ENCODE data around the gene MAGIX.

The MAGIX gene

DNA sequence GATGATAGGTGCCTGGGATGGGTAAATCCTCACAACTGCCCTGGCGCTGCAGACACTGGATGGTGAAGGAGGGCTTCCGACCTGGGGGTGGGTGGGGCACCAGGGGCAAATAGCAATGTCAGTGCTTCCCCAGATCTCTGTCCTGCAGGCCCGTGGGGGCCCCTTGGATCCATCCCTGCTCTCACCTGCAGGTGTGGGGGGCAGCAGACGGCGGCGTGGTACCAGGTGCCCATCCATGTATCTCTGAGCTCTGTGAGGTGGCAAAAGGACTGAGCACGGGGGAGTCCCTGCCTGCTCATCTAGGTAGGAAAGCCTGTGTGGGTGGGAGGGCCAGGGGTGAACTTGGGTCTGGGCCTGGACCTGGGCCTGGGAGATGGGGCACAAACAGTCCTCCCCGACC is 44.0 kb downstream of the MAGIX start:
- no peak for DNase-seq (ENCODE audit: low spot score)

DNA sequence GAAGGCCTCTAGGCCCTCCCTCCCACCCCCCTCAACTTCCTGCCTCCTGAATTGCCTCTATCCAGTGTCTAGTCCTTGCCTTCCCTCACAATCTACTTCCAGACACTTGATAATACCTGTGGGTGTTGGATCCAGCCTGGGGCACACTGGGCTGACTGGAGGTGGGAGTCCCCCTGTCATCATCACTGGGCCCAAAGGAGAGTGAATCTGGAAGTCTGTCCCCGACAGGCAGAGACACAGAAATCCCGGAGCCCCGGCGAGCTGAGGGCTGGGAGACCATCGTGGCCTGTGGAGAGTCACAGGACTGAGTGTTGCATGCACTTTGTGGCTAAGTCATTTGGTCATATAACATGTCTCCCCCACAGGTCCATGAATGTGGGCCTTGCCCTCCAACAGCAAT is 45.8 kb downstream of the MAGIX start:
- no peak for DNase-seq (ENCODE audit: low spot score)

DNA sequence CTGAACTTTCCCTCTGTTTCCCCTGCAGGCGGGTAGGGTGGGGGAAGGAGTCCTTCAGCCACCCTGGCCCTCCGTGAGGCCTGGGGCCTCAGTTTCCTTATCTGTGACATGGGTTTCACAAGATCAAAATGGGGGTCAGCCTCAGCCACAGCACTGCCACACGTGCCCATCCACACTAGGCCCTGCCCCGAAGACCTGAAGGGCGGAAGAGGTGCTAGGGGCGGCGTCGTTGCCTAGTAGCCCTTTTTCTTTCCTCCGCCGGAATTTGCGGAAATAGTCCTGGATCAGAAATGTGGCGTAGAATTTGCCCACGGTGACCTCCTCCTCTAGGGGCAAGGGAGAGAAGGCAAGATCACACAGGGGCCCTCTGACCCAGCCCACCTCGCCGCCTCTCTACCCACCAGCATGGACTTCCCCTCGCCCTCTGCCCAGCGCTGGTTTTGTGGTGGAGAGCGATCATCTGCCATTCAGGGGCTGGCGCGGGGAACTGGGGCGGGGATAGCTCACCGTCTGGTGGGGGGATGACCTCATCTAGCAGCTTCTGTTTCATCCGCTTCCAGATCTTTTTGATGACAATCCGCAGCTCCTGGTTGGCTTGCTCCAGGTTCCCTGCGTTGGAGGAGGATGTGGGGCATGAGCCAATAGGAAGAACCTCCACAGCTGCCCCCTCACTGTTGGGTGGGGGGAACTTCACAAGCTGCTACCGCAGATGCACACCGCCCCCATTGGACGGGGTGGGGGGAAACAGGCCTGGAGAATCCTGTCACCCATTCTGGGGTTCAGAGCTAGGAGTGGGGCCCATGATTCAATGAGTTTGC is 47.1 kb downstream of the MAGIX start:
- no peak for DNase-seq (ENCODE audit: low spot score)

DNA sequence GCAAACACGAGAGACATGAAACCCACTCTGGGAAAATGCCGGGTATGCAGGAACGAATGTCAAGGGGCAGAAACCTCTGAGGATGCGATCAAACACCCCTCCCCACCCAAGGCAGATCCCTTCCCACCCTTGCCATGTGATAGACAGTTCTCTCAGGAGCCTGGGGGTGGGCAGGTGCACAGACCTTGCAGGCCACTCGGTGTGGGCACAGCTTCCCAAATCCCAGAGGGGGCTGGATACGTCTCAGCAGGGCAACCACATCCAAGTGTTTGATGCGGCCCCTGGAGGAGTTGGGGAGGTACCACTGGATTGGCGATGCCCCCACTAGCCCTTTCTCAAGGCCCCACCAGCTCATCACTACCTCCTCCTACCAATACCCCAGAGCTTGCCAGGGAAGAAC is 47.8 kb downstream of the MAGIX start:
- DNase-seq (ENCODE audit: low spot score): no peak

DNA sequence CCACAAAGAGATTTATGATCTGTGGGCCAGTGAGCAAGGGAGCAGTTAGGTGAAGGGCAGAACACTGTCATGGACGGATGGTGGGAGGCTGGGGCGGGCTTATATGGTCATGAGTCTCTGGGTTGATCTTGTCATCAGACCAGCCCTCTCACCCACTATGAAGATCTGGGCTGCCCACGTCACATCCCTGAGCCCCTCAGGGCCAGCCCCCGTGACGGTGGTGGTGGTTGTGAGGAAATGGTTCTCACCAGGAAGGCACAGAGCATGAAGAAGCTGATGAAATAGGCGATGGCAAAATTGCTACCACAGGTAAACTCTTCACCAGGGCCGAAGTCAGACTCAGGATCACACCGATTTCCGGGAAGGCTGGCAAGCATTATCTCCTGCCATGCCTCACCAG is 48.5 kb downstream of the MAGIX start:
- no peak for DNase-seq (ENCODE audit: low spot score)

DNA sequence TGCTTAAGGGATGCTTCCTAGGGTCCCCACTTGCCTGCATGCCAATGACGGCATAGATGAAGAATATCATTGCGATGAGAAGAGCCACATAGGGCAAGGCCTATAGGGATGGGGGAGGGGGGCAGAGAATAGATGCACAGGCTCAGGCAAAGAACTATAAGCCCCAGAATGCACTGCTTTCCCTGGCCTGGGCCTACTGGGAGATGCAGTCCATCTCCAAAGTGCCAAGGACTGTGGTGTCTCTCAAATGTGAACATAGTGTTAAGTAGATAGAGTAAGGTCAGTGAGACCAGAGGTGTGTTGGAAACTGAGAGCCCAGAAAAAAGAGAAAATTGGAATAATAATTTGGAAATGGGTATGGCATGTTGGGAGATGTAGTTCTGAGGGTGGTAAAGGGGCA is 49.7 kb downstream of the MAGIX start:
- no peak for DNase-seq (ENCODE audit: low spot score)

DNA sequence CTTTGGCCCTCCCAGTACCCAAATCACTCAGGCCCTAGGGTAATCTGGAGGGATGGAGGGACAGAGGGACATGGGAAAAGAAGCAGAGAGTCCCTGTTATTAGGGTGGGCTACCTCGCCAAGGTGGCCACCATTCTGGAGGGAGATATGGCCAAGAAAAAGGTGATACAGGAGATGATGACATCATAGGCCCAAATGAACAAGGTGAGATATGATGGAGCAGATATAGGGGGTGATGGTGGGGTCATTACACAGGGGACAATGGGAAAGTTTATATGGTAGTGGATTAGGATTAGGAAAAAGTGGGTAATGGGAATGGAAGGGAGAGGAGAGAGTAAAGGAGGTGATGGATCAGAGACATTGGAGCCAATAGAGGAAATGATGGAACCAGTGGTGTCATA is 50.3 kb downstream of the MAGIX start:
- no peak for DNase-seq (ENCODE audit: low spot score)

DNA sequence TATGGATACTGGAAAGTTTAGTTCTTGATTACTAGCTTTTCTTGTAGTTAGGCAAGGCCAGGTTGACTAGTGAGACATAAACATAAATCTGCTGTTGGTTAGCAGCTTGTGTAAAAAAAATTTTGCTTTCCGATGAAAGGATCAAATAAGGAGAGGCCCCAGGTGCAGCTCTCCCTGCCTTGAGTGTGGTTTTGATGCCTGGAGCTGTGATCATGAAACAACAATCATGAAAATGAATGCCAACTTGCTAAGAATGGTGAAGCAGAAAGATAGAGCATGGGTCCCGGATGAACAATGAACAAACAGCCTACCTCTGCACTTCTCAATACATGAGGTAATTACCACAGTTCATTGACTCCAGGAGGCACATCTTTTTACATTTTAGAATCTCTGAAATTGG is 51.9 kb downstream of the MAGIX start:
- DNase-seq (ENCODE audit: low spot score): no peak

DNA sequence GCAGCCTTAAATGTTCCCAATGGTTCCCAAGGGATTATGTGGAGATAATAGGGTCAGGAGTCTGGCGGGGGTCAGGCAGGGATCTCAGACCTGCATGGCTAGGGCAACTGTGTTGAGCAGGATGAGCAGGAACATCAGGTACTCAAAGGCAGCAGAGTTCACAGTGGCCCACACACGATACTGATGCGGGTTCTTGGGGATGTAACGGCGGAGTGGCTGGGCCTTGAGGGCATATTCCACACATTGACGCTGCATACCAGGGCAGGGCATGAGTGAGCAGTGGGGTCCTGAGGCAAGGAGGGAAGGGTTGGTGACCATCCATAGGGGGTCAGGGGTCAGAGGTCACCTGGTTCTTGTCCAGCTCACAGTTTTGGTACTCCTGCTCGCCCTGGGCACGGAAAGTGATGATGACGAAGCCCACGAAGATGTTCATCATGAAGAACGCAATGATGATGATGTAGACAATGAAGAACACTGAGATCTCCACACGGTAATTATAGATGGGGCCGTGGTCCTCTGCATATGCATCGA is 52.5 kb downstream of the MAGIX start:
- DNase-seq (ENCODE audit: low spot score): no peak
